Measurements from ENCODE around the gene ITIH5. TPM values are rescaled to one million over a fixed set of nuclear protein-coding genes. Genes with fewer than 3 reads are reported as not detected.

The ITIH5 gene
- total and polyA plus RNA-seq, 2 of the 13 experiments (the other 11 are each of a cell fraction or from before 2014, with no cell fraction given): 4.7 to 8.9 TPM

GRCh38 chr10:7526017-7526400, 140.8 kb downstream of the ITIH5 start (continued):
- peak; percentile 53 for TF ChIP-seq ZNF687 (CRISPR knock-in tag; IDR thresholded peaks at IDR 0.05)
- no peak for TF ChIP-seq DMTF1 (CRISPR knock-in tag; IDR thresholded peaks at IDR 0.05)
- TF ChIP-seq MBNL3 (CRISPR knock-in tag; conservative IDR thresholded peaks at IDR 0.05): no peak
- TF ChIP-seq ZNF639 (CRISPR knock-in tag; conservative IDR thresholded peaks at IDR 0.05): no peak
- TF ChIP-seq MATR3 (CRISPR knock-in tag; IDR thresholded peaks at IDR 0.05): no peak
- TF ChIP-seq GFI1 (CRISPR knock-in tag; IDR thresholded peaks at IDR 0.05; ENCODE audit: borderline replicate concordance): no peak
- 0 out of 2 replicates have a peak, but pooled peaks have one; percentile 31 for TF ChIP-seq UBTF (CRISPR knock-in tag; IDR thresholded peaks at IDR 0.05)
- no peak for TF ChIP-seq IRX3 (CRISPR knock-in tag; IDR thresholded peaks at IDR 0.05; ENCODE audit: borderline replicate concordance, low read depth)
- TF ChIP-seq ZFX (CRISPR knock-in tag; IDR thresholded peaks at IDR 0.05; ENCODE audit: low read depth): 0 out of 2 replicates have a peak, but pooled peaks have one; percentile 14
- TF ChIP-seq RXRA (CRISPR knock-in tag; IDR thresholded peaks at IDR 0.05): peak; percentile 23; the same call in 1 of the 2 replicates
- peak; percentile 2; the same call in 1 of the 2 replicates for TF ChIP-seq SMC3 (IDR thresholded peaks at IDR 0.05; ENCODE audit: low read length)
- no peak for TF ChIP-seq ZNF30 (CRISPR knock-in tag; IDR thresholded peaks at IDR 0.05)
- TF ChIP-seq SRSF9 (IDR thresholded peaks at IDR 0.05; ENCODE audit: borderline replicate concordance, insufficient read depth, low read depth, low read length, poor library complexity, severe bottlenecking): no peak
- TF ChIP-seq JARID2 (CRISPR knock-in tag; IDR thresholded peaks at IDR 0.05; ENCODE audit: insufficient replicate concordance): no peak
- TF ChIP-seq ZNF275 (CRISPR knock-in tag; IDR thresholded peaks at IDR 0.05; ENCODE audit: borderline replicate concordance): no peak
- no peak for TF ChIP-seq NONO (IDR thresholded peaks at IDR 0.05)
- TF ChIP-seq NONO (CRISPR knock-in tag; conservative IDR thresholded peaks at IDR 0.05): 0 out of 2 replicates have a peak, but pooled peaks have one; percentile 7
- TF ChIP-seq MAFG (CRISPR knock-in tag; IDR thresholded peaks at IDR 0.05): no peak
